Liver (tissue), 9 donors: ENCODE measurements around the gene GPR32. TPM values are rescaled to one million over a fixed set of nuclear protein-coding genes. Genes with fewer than 3 reads are reported as not detected.

Experiments
- DNase-seq: peaks from one replicate; pipeline ENCODE4 v3.0.0-alpha.2; 2017; ENCODE audit warnings: low spot score
- H3K27ac ChIP-seq, 2 donors: one replicate each; pipeline ENCODE4 v1.7.0; 2013; ENCODE audit warnings: inconsistent platforms in 2 of 2, low read length in 2 of 2, control low read depth in 1 of 2, low read depth in 1 of 2, mild to moderate bottlenecking in 1 of 2
- H3K27me3 ChIP-seq, 4 donors: one replicate each; pipeline versions ENCODE4 v1.6.1 to v1.7.0; 2013; ENCODE audit warnings: low read length in 3 of 4, inconsistent platforms in 1 of 4, mild to moderate bottlenecking in 1 of 4, moderate library complexity in 1 of 4; ENCODE audit not compliant: control insufficient read depth in 4 of 4, insufficient read depth in 4 of 4
- H3K36me3 ChIP-seq, 4 donors: one replicate each; pipeline versions ENCODE4 v1.6.1 to v1.7.0; 2013; ENCODE audit warnings: low read length in 3 of 4, mild to moderate bottlenecking in 3 of 4, low read depth in 1 of 4, moderate library complexity in 1 of 4; ENCODE audit not compliant: control insufficient read depth in 4 of 4, insufficient read depth in 3 of 4
- H3K4me1 ChIP-seq, 4 donors: one replicate each; pipeline versions ENCODE4 v1.6.1 to v1.7.0; 2013; ENCODE audit warnings: low read length in 3 of 4, mild to moderate bottlenecking in 3 of 4, moderate library complexity in 1 of 4; ENCODE audit not compliant: control insufficient read depth in 4 of 4, insufficient read depth in 4 of 4
- H3K4me3 ChIP-seq, 3 donors: one replicate each; pipeline versions ENCODE4 v1.6.1 to v1.7.0; 2013; ENCODE audit warnings: low read length in 3 of 3, control low read depth in 1 of 3, low read depth in 1 of 3, mild to moderate bottlenecking in 1 of 3
- H3K9ac ChIP-seq, 2 donors: one replicate each; pipeline ENCODE4 v1.7.0; 2013; ENCODE audit warnings: low read length in 2 of 2, mild to moderate bottlenecking in 2 of 2, moderate library complexity in 2 of 2, control low read depth in 1 of 2, low read depth in 1 of 2
- H3K9me3 ChIP-seq, 4 donors: one replicate each; pipeline versions ENCODE4 v1.6.1 to v1.7.0; 2013; ENCODE audit warnings: low read length in 3 of 4; ENCODE audit not compliant: control insufficient read depth in 4 of 4
- EGR1 ChIP-seq, 2 donors: IDR thresholded peaks; 2 replicates each; pipeline ENCODE4 v1.6.1; 2016 to 2018; ENCODE audit warnings: antibody characterized with exemption in 2 of 2, low read depth in 2 of 2
- FOXA1 ChIP-seq: IDR thresholded peaks from 2 replicates; pipeline ENCODE4 v1.6.1; 2016; ENCODE audit warnings: antibody characterized with exemption
- FOXA2 ChIP-seq: IDR thresholded peaks from 2 replicates; pipeline ENCODE4 v1.6.1; 2016; ENCODE audit warnings: antibody characterized with exemption
- GABPA ChIP-seq, 2 donors: IDR thresholded peaks in 1 of 2; conservative IDR thresholded peaks in 1 of 2; 2 replicates each; pipeline ENCODE4 v1.6.1; 2016; ENCODE audit warnings: antibody characterized with exemption in 2 of 2, mild to moderate bottlenecking in 1 of 2, moderate library complexity in 1 of 2
- HNF4A ChIP-seq, 2 donors: conservative IDR thresholded peaks; 2 replicates each; pipeline ENCODE4 v1.6.1; 2016; ENCODE audit warnings: antibody characterized with exemption in 2 of 2, mild to moderate bottlenecking in 2 of 2
- JUND ChIP-seq, 2 donors: IDR thresholded peaks; 2 replicates each; pipeline ENCODE4 v1.6.1; 2016; ENCODE audit warnings: antibody characterized with exemption in 2 of 2
- NR2F2 ChIP-seq: IDR thresholded peaks from 2 replicates; pipeline ENCODE4 v1.6.1; 2016; ENCODE audit warnings: antibody characterized with exemption
- RAD21 ChIP-seq, 2 donors: IDR thresholded peaks; 2 replicates each; pipeline ENCODE4 v1.6.1; 2016; ENCODE audit warnings: antibody characterized with exemption in 2 of 2, mild to moderate bottlenecking in 2 of 2
- RXRA ChIP-seq, 2 donors: IDR thresholded peaks; 2 replicates each; pipeline ENCODE4 v1.6.1; 2017 to 2018; ENCODE audit warnings: antibody characterized with exemption in 2 of 2, mild to moderate bottlenecking in 1 of 2
- TAF1 ChIP-seq: conservative IDR thresholded peaks from 2 replicates; pipeline ENCODE4 v1.6.1; 2016; ENCODE audit warnings: antibody characterized with exemption, mild to moderate bottlenecking
- YY1 ChIP-seq: IDR thresholded peaks from 2 replicates; pipeline ENCODE4 v1.6.1; 2016; ENCODE audit warnings: antibody characterized with exemption, mild to moderate bottlenecking
- WGBS: extraction: QIAGEN DNeasy Blood & Tissue Kit; methylation state at CpG from one replicate; pipeline ENCODE4 v1.1.7; 2013; 5-methylcytosine and 5-hydroxymethylcytosine counted together
- polyA plus RNA-seq, 2 donors: library from polyadenylated mRNA; stranded (reverse) in 1 of 2; unstranded in 1 of 2; fragments of 200-250 nt in 1 of 2; fragments of >200 nt in 1 of 2; fragmentation: Nextera tagmentation in 1 of 2; extraction: Ambion mirVana in 1 of 2; gene quantifications; one replicate each; pipeline versions ENCODE4 v1.2.1 to v1.2.3, GENCODE V29; 2013 to 2015
- total RNA-seq, 2 donors: library from RNA; depleted of rRNA; stranded (reverse); fragments of >200 nt; gene quantifications; one replicate each; pipeline ENCODE4 v1.2.3, GENCODE V29; 2014
- TF ChIP-seq, protein P1 (sequence below): IDR thresholded peaks from 2 replicates; pipeline ENCODE4 v1.6.1; 2016; ENCODE audit warnings: antibody characterized with exemption
- TF ChIP-seq, protein P2 (sequence below): IDR thresholded peaks from 2 replicates; pipeline ENCODE4 v1.6.1; 2016; ENCODE audit warnings: antibody characterized with exemption, mild to moderate bottlenecking
- TF ChIP-seq, protein P3 (sequence below): IDR thresholded peaks from 2 replicates; pipeline ENCODE4 v1.6.1; 2016; ENCODE audit warnings: antibody characterized with exemption
- TF ChIP-seq, protein P4 (sequence below): fragments of 150-350 bp; IDR thresholded peaks from 2 replicates; pipeline ENCODE4 v1.5.1; 2017; ENCODE audit warnings: improper control_type of control experiment, low read depth, low read length; ENCODE audit not compliant: missing input control
- donor health status: healthy.
- donor health status: healthy.
- donor health status: healthy.
- donor health status: healthy.
- donor health status: healthy.

GPR32 gene
- total and polyA plus RNA-seq, 4 donors = not detected

DNA sequence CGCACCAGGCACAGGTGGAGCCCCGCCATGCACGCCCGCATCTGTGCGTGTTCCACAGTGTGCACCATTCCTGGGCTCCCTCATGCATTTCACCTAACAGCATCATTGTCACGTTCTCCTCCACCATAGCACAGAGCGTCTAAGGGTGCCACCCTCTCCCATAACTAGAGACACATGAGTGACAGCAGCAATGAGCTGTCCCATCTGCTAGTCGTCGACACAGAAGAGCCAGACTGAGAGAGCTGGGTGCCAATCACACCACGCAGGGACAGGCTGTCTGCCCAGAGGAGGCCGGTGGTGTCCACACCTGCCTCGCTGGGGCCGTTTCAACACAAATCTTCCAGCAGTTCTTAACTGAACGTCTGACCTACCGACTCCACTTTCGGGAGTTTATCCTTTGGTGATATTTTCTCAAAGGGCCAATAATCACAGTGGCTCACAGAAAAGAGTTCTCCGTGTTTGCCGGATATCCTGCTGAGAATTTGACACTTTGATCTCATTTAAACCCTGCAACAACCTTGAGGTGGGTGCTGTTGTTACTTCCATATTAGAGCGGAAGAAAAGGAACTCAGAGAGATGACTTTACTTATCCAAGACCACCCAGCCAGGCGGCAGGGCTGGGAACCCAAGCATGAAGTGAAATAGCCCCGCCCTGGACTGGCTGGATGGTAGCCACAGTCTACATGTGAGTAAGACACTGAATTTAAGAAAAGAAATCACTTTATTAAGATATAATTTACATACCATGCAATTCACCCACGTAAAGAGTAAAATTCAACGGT is 30.9 kb upstream of the GPR32 start:
- no peak overlapping the region for H3K27ac ChIP-seq
- no peak overlapping the region for H3K9ac ChIP-seq
- no peak for DNase-seq
- no peaks in the 10 kb centered on the region for H3K4me1 ChIP-seq
- no peaks in the 10 kb centered on the region for H3K9me3 ChIP-seq
- H3K27me3 ChIP-seq = peaks cover 0 to 13% (median 6%) of the 10 kb centered on the region in 4 donors
- TF ChIP-seq YY1 = no peak
- no peak for TF ChIP-seq GABPA (IDR thresholded peaks at IDR 0.05 in 1 of 2, conservative IDR thresholded peaks at IDR 0.05 in 1 of 2)
- TF ChIP-seq, protein P1, sequence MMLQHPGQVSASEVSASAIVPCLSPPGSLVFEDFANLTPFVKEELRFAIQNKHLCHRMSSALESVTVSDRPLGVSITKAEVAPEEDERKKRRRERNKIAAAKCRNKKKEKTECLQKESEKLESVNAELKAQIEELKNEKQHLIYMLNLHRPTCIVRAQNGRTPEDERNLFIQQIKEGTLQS = no peak
- no peak for TF ChIP-seq JUND (IDR thresholded peaks at IDR 0.05)
- TF ChIP-seq FOXA2 = no peak
- TF ChIP-seq, protein P2, sequence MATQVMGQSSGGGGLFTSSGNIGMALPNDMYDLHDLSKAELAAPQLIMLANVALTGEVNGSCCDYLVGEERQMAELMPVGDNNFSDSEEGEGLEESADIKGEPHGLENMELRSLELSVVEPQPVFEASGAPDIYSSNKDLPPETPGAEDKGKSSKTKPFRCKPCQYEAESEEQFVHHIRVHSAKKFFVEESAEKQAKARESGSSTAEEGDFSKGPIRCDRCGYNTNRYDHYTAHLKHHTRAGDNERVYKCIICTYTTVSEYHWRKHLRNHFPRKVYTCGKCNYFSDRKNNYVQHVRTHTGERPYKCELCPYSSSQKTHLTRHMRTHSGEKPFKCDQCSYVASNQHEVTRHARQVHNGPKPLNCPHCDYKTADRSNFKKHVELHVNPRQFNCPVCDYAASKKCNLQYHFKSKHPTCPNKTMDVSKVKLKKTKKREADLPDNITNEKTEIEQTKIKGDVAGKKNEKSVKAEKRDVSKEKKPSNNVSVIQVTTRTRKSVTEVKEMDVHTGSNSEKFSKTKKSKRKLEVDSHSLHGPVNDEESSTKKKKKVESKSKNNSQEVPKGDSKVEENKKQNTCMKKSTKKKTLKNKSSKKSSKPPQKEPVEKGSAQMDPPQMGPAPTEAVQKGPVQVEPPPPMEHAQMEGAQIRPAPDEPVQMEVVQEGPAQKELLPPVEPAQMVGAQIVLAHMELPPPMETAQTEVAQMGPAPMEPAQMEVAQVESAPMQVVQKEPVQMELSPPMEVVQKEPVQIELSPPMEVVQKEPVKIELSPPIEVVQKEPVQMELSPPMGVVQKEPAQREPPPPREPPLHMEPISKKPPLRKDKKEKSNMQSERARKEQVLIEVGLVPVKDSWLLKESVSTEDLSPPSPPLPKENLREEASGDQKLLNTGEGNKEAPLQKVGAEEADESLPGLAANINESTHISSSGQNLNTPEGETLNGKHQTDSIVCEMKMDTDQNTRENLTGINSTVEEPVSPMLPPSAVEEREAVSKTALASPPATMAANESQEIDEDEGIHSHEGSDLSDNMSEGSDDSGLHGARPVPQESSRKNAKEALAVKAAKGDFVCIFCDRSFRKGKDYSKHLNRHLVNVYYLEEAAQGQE = no peak
- TF ChIP-seq, protein P3, sequence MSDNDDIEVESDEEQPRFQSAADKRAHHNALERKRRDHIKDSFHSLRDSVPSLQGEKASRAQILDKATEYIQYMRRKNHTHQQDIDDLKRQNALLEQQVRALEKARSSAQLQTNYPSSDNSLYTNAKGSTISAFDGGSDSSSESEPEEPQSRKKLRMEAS = no peak
- no peak for TF ChIP-seq TAF1
- TF ChIP-seq HNF4A (conservative IDR thresholded peaks at IDR 0.05) = no peak
- TF ChIP-seq RAD21 (IDR thresholded peaks at IDR 0.05) = no peak
- TF ChIP-seq FOXA1 = no peak
- no peak for TF ChIP-seq NR2F2
- no peak for TF ChIP-seq EGR1 (IDR thresholded peaks at IDR 0.05; ENCODE audit: low read depth in 2 of 2)
- no peak for TF ChIP-seq RXRA (IDR thresholded peaks at IDR 0.05)
- TF ChIP-seq, protein P4, sequence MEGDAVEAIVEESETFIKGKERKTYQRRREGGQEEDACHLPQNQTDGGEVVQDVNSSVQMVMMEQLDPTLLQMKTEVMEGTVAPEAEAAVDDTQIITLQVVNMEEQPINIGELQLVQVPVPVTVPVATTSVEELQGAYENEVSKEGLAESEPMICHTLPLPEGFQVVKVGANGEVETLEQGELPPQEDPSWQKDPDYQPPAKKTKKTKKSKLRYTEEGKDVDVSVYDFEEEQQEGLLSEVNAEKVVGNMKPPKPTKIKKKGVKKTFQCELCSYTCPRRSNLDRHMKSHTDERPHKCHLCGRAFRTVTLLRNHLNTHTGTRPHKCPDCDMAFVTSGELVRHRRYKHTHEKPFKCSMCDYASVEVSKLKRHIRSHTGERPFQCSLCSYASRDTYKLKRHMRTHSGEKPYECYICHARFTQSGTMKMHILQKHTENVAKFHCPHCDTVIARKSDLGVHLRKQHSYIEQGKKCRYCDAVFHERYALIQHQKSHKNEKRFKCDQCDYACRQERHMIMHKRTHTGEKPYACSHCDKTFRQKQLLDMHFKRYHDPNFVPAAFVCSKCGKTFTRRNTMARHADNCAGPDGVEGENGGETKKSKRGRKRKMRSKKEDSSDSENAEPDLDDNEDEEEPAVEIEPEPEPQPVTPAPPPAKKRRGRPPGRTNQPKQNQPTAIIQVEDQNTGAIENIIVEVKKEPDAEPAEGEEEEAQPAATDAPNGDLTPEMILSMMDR = no peak
- H3K36me3 ChIP-seq = no peaks in the 10 kb centered on the region
- WGBS = 77% methylated on average over 23 of the region's 23 CpGs
- no peak overlapping the region for H3K4me3 ChIP-seq

DNA sequence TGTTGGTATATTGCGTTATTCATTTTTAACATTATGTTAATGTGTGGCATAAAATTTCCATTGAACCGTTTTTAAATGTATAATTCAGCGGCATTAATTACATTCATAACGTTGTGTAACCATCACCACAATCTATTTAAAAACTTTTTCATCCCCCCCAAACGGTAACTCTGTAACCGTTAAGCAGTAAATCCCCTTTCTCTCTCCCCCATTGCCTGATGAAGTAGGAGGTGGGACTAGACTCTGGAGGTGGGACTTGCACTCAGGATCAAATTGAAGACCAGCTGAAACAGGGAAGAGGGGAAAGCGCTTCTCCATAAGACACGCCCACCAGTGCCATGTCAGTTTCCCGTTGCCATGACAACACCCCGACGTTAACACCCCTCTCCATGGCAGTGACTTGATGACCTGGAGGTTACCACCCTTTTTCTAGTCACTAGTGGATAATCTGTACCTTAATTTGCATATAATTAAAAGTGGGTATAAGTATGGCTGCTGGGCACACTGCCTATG is 30.3 kb upstream of the GPR32 start:
- DNase-seq = no peak
- no peak overlapping the region for H3K9ac ChIP-seq
- H3K4me3 ChIP-seq = no peak overlapping the region
- WGBS = 59% methylated on average over 11 of the region's 11 CpGs
- TF ChIP-seq, protein P3 = no peak
- TF ChIP-seq RAD21 (IDR thresholded peaks at IDR 0.05) = no peak
- no peak for TF ChIP-seq YY1
- H3K27ac ChIP-seq = no peak overlapping the region
- no peaks in the 10 kb centered on the region for H3K4me1 ChIP-seq
- H3K36me3 ChIP-seq = no peaks in the 10 kb centered on the region
- H3K27me3 ChIP-seq = peaks cover 0 to 13% (median 6%) of the 10 kb centered on the region in 4 donors
- H3K9me3 ChIP-seq = no peaks in the 10 kb centered on the region
